Stimulated activated CD4-positive, alpha-beta T cell treated with anti-CD3 and anti-CD28 coated beads, Interleukin-2, amount 100 ng/mL, for 4 hours (primary cell): ENCODE data around the gene PGGHG.

ENCODE experiments used
- DNase-seq: peaks from one replicate; pipeline ENCODE4 v3.0.0-alpha.2; 2020; ENCODE audit warnings: low read depth

Gene PGGHG

GRCh38 chr11:285021-285893, 3.7 kb upstream of the PGGHG start:
- no peak for DNase-seq

- DNase-seq = no peak
Observed at GRCh38 chr11:285894-286220, 3.1 kb upstream of the PGGHG start.

- DNase-seq = peak; percentile 65
Observed at GRCh38 chr11:286977-287820, 1.7 kb upstream of the PGGHG start.

GRCh38 chr11:287821-288477, 977 bp upstream of the PGGHG start:
- peak; percentile 60 for DNase-seq

- no peak for DNase-seq
Observed at GRCh38 chr11:289398-289711, 429 bp downstream of the PGGHG start.

GRCh38 chr11:289712-290620, 1.0 kb downstream of the PGGHG start:
- DNase-seq = no peak

GRCh38 chr11:290621-291231, 1.8 kb downstream of the PGGHG start:
- DNase-seq = no peak

GRCh38 chr11:291281-292210, 2.6 kb downstream of the PGGHG start:
- no peak for DNase-seq

- DNase-seq = no peak
Observed at GRCh38 chr11:292211-293121, 3.5 kb downstream of the PGGHG start.

- DNase-seq = no peak
Observed at GRCh38 chr11:293271-293851, 4.4 kb downstream of the PGGHG start.

- DNase-seq = no peak
Observed at GRCh38 chr11:293852-294661, 5.1 kb downstream of the PGGHG start.

GRCh38 chr11:294780-295179, 5.9 kb downstream of the PGGHG start:
- no peak for DNase-seq

- DNase-seq = no peak
Observed at GRCh38 chr11:295351-296170, 6.6 kb downstream of the PGGHG start.

- no peak for DNase-seq
Observed at GRCh38 chr11:296171-297050, 7.5 kb downstream of the PGGHG start.

GRCh38 chr11:297051-297585, 8.2 kb downstream of the PGGHG start:
- no peak for DNase-seq
